HEK293 (cell line): ENCODE measurements around the gene GSPT1.

Experiments used
- HOXA7 ChIP-seq: sonication (generic); formaldehyde crosslinking; IDR thresholded peaks from 2 replicates; pipeline ENCODE4 v1.8.1; 2022; ENCODE audit warnings: missing genetic modification reagents, borderline replicate concordance
- PRDM6 ChIP-seq: fragments of 450-650 bp; formaldehyde crosslinking; IDR thresholded peaks from 2 replicates; pipeline ENCODE4 v1.5.1; 2017; ENCODE audit warnings: missing biosample characterization, missing genetic modification characterization
- SETDB1 ChIP-seq: IDR thresholded peaks from one replicate; pipeline ENCODE4 v1.6.1; 2017; ENCODE audit warnings: mild to moderate bottlenecking, low read length, moderate library complexity, mixed read lengths; ENCODE audit not compliant: insufficient read length
- ZBTB49 ChIP-seq: fragments of 450-650 bp; formaldehyde crosslinking; IDR thresholded peaks from 2 replicates; pipeline ENCODE4 v1.5.1; 2016; ENCODE audit warnings: missing biosample characterization, missing genetic modification characterization, low read depth
- ZNF777 ChIP-seq: fragments of 450-650 bp; formaldehyde crosslinking; IDR thresholded peaks from 2 replicates; pipeline ENCODE4 v1.5.1; 2017; ENCODE audit warnings: missing biosample characterization, missing genetic modification characterization, borderline replicate concordance
- TF ChIP-seq, protein P1 (sequence below): fragments of 450-650 bp; formaldehyde crosslinking; IDR thresholded peaks from 2 replicates; pipeline ENCODE4 v1.5.1; 2016; ENCODE audit warnings: missing biosample characterization, missing genetic modification characterization

DNA sequence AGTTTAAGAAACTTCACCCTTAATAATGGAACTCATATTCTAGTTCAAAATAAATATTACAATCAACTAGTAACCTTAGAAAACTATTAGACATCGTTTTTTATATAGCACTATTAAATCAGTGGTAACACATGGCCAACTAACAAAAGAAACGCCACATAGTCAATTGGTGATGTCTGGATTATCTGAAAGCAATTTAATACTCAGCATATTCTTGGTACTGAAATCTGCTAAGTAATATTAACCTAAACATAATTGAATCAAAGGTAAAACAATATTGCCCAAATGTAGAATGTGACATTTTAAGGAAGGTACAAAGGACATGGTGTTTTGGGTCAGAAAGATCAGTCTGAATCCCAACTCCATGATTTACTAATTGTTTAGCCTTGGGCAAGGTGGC, 53.3 kb downstream of the GSPT1 start:
- TF ChIP-seq, protein P1, sequence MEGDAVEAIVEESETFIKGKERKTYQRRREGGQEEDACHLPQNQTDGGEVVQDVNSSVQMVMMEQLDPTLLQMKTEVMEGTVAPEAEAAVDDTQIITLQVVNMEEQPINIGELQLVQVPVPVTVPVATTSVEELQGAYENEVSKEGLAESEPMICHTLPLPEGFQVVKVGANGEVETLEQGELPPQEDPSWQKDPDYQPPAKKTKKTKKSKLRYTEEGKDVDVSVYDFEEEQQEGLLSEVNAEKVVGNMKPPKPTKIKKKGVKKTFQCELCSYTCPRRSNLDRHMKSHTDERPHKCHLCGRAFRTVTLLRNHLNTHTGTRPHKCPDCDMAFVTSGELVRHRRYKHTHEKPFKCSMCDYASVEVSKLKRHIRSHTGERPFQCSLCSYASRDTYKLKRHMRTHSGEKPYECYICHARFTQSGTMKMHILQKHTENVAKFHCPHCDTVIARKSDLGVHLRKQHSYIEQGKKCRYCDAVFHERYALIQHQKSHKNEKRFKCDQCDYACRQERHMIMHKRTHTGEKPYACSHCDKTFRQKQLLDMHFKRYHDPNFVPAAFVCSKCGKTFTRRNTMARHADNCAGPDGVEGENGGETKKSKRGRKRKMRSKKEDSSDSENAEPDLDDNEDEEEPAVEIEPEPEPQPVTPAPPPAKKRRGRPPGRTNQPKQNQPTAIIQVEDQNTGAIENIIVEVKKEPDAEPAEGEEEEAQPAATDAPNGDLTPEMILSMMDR (tag by site-specific recombination), result no peak
- TF ChIP-seq HOXA7 (CRISPR knock-in tag) (no peak), ZBTB49 (tag by site-specific recombination) (no peak), ZNF777 (tag by site-specific recombination) (no peak), PRDM6 (tag by site-specific recombination) (no peak), SETDB1 (no peak)
